GM12892 (cell line): ENCODE data around the gene PRDM16.

ENCODE experiments used
- POLR2A ChIP-seq: IDR thresholded peaks from 2 replicates; pipeline ENCODE4 v1.6.1; 2011; ENCODE audit warnings: low read depth, low read length, control low read depth
- POLR2AphosphoS5 ChIP-seq: IDR thresholded peaks from 2 replicates; pipeline ENCODE4 v1.6.1; 2011; ENCODE audit warnings: low read depth, low read length, control low read depth
- TAF1 ChIP-seq: IDR thresholded peaks from 2 replicates; pipeline ENCODE4 v1.6.1; 2011; ENCODE audit warnings: low read depth, mild to moderate bottlenecking, control low read depth, low read length, borderline replicate concordance

- TF ChIP-seq POLR2AphosphoS5 = no peak
- no peak for TF ChIP-seq TAF1
- no peak for TF ChIP-seq POLR2A
Observed at GRCh38 chr1:3436901-3437300, 367.9 kb downstream of the PRDM16 start.
